ENCODE results near the gene ECHDC3. TPM values are rescaled to one million over a fixed set of nuclear protein-coding genes. Genes with fewer than 3 reads are reported as not detected.

Gene ECHDC3
- total RNA-seq, 1 donor from 2014 or later: 94.6 TPM

DNA sequence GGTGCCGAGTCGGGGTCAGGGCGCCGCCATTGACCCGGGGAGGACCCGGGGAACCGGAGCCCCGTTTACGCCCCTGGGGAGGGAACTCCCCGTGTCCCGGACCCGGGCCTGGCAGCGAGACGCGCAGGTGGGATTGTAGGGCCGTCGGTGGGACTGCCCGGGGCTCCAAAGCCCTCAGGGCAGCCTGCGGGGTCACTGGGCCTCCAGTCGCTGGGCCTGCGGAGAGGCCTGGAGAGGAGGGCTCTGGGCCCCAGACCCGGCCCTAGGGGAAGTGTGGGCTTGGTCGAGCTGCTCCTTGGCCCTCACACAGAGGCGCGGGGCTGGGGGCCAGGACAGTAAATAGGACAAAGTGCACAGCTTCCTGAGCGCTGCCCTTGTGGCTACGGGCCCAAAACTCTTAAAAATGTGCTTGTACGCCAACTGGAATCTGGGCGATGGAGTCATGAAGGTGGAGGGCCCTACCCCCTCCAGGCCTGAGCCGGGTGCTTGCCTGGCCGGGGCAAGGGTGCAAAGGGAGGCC, 657 bp downstream of the ECHDC3 start:
- intact Hi-C loops (cut with micrococcal nuclease): no loop called here
- ATAC-seq: peak; percentile 85
- DNase-seq: peak; percentile 86

DNA sequence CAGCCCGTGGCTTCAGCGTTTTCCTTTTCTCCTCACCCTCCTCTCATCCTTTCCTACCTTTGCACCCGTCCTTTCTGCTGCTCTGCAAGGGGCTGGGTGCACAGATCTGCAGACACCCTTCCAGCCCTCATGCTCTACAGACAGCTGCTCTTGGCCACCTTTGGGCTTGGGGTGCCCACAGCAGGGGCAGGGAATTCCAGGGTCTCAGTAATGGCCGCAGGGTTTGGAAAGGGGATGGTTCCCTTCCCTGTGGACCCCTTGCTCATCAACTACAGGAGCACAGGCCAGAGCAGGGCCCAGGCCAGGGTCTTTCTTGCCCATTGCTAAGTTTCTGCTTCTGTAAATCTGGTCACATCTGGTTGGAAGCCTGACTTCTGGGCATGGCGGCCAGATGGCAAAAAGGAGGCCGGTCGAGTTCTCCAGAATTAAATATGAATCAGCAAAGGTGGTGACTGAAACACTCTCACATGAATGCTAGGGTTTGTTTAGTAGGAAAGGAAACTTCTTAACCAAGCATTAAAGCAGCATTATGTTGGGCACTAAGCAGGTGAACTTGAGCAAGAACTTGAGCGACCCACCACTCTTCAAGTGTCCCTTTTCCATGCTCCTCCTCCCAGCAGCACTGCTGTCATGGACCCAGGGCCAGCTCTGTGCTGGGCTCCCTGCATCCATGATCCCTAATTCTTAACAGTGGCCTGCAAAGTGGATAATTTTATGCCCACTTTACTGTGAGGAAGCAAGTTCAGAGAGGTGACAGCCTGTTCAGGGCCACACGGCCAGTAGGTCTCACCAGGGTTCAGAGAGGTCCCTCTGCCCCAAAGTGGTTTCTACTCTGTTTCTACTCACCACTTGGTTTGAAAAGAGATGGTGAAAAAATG, 1.5 kb downstream of the ECHDC3 start:
- intact Hi-C loops (cut with micrococcal nuclease): no loop called here
- peak; percentile 0 for ATAC-seq
- no peak for DNase-seq

DNA sequence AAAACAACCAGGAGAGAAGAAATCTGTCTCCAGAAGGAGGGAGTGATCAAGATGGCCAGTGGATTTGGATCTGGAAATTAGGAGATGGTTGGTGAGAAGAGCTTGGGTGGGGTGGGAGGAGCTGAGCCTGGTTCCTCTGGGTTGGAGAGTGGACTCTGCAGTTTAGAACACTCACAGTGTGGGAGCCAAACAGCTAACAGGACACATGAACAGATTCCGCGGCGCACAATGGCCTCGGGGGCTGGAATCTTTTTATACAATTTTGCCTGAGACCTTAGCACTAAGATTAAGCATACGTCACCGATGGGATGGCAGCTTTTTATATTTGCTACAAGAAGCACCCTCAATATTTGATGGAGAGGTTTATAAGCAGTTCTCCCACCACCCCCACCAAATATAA, 2.9 kb downstream of the ECHDC3 start:
- ATAC-seq: no peak
- intact Hi-C loops (cut with micrococcal nuclease): no loop called here
- no peak for DNase-seq

DNA sequence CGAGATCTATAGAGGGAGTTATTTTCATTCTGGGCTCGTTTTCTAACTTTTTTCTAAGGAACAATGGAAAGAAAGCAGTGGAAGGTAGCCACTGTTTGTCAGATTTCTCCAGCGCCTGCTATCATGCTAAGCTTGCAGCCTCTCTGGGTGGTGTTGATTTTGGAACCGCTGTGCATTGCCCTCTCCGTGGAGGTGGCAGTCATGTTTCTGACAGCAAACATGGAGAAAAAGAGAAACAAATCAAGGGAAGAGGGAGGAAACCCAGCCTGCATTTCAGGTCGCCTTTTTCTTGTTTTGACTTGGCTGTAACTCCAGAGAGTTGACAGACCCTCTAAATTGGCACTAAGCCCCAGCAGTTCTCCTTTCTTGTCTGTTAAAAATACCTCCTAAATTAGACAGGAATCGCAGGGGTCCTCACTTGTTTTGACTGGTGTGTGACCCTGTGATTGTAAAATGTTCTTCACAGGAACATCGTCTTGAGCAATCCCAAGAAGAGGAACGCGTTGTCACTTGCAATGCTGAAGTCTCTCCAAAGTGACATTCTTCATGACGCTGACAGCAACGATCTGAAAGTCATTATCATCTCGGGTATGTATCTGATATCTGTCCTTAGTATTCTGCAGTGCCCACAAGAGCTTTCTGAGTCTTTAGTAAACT, 4.8 kb downstream of the ECHDC3 start:
- ATAC-seq (peak; percentile 22), DNase-seq (no peak)
- intact Hi-C loops (cut with micrococcal nuclease): no loop called here

DNA sequence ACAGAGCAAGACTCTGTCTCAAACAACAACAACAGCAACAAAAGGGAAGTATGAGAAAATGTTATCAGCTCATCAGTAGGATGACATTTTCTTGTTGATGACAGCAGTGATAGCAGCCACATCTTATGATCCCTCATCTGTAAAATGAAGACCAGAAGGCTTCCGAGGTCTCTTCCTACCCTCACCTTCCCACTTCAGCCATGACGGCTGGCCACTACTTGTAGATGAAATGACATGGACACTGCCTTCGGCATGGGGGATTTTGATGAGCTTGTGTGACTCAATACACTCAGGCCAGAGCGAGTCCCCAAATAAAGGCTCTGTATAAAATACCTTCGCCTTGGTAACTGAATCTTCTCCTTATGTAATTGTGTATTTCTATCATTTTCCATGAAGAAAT, 6.7 kb downstream of the ECHDC3 start:
- DNase-seq (no peak), ATAC-seq (no peak)
- intact Hi-C loops (cut with micrococcal nuclease): no loop called here

DNA sequence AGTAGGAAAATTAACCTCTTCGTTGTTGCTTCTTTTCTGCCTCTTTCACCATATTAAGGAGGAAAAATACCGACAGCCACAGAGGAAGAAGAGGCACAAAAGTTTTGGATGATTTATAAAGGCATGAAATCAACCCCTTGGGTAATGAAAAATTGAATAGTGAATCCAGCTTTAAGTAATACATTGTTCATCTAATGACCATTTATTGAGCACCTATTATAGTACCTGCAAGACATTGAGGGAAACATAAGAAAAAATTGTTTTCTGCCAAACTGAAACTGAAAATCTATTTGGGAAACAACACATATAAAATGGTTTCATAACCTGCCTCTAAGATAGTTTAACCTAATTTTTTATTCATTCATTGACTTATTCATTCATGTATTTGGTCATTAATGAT, 8.2 kb downstream of the ECHDC3 start:
- ATAC-seq (no peak), DNase-seq (no peak)
- intact Hi-C loops (cut with micrococcal nuclease): no loop called here

DNA sequence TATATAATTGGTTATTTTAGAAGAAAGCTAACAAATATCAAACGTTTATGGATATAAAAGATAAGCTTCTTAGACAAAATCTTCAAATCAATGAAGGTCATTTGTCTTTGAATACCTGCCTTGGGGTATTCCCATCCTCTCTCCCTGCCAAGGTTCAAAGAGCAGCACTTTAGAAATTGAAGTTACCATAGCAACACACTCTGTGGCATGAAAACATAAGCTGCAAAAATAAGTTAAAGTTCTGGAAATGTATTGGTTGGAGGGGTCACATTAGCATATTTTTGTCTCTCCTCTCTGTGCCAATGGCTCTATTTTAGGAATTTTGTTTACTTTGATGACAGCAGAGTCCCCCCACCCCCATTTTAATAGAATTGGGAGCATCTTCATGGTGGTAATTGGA, 12.0 kb downstream of the ECHDC3 start:
- DNase-seq (no peak), ATAC-seq (no peak)
- intact Hi-C loops (cut with micrococcal nuclease): no loop called here

DNA sequence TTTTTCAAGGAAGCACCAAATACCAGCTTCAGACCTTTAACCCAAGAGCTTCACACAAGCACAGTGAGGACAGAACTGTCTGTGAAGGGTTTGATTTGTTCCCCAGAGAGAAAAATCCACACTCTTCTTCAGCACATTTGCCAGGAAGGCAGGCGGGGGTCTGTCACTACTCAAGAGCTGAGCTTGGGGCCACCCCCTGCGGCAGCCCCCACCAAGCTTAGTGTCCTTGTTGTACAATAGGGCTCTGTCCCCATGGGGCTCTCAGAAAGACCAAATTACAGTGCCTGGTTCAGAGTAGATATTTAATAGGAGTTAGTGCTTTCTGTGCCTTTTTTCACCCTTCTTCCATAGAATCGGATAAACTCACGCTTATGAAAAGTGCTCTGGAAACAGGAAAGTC, 12.4 kb downstream of the ECHDC3 start:
- no peak for ATAC-seq
- no peak for DNase-seq
- intact Hi-C loops (cut with micrococcal nuclease): no loop called here

DNA sequence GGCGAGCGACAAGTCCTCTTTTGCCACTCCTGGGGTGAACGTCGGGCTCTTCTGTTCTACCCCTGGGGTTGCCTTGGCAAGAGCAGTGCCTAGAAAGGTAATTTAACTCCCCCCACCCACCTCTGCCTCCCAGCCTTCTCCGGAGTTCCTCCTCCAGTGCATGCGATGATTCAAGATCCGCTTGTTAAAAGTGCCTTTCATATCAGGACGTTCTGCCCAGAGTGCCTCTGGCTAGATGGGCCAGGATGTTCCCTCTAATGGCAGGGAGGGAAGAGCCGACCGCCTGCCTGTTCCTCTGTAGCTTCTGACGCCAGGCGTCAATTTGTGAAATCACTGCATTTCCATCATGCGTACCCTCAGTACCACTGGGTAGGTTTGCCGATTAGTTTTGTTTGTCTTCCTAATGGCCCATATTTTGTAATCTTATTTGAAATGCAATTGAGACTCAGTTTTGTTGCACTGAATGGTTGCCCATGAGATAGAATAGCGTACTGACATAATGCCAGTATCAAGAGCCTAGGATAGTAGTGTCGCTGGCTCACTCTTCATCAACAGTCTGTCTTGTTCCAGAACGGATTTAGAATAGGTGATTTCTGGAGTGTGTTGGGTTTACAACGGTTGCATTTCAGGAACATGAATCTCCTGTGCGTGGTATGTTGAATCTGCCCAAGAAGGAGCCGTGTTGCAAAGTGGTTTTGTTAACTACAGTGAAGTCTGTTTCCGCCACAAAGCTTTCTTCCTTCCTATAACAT, 13.5 kb downstream of the ECHDC3 start:
- DNase-seq: no peak
- ATAC-seq: peak; percentile 63
- intact Hi-C loops (cut with micrococcal nuclease): no loop called here

DNA sequence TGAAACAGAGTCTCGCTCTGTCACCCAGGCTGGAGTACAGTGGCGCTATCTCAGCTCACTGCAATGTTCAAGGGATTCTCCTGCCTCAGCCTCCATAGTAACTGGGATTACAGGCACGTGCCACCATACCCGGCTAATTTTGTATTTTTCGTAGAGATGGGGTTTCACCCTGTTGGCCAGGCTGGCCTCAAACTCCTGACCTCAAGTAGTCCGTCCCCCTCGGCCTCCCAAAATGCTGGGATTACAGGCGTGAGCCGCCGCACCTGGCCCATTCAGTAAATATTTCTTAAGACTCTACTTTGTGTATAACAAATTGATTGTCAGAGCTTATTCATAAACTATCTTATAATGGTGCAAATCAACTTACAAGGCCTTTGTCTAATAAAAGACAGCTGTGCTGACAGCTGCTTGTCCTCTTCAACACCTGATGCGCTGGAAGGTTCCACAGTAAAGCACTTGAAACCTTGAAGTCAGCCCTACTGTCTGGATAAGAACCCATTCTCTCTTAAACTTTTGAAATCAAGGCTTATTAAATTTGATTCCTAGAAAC, 14.7 kb downstream of the ECHDC3 start:
- intact Hi-C loops (cut with micrococcal nuclease): no loop called here
- DNase-seq (no peak), ATAC-seq (no peak)

DNA sequence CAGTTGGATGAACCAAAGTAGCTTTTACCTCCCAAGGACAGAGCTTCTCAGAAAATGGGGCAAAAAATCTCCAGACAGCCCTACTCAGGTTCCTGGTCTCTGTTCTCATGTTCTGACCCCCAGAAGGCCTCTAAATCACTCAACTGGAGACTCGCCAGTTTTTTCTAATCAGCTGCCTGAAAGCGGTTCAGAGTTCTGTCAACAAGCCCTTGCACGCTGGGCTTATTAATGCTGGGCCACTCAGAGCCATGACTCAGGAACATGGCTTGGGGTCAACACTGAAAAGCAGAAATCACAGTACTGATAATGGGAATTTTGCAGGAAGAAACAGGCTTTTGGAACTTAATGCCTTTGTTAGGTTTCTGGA, 15.3 kb downstream of the ECHDC3 start:
- intact Hi-C loops (cut with micrococcal nuclease): no loop called here
- peak; percentile 82 for ATAC-seq
- DNase-seq: peak; percentile 59

DNA sequence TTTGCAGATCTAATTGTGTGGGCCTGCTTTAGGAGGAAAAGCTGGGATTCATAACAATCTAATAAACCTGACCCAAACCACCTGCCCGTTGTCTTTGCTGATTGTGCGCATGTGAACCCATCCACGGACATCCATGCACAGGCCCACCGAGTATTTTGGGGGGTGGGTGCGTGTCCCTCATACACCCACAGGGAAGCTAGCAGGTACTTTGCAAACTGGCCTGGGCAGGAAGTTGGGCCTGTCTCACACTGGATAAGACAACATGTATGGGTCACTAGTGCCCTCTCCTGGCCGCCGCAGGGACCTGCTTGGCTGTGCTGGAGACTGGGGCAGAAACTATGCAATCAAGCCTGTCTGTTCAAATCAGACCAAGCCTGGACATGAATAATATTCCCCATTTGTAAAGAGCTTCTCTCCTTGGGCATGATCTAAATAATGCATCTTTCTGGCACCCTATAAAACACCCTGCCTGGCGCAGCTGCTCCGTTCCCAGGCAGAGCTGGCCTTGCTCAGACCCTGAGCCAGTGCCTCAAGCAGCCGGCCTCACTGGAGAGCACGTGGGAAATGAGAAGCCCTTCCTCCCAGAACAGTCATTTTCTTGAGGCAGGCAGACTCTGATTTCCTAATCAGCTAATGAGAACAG, 15.8 kb downstream of the ECHDC3 start:
- intact Hi-C loops (cut with micrococcal nuclease): loop anchor here (2.0 kb wide), 1 partner anchor 243 kb away; no protein-coding TSS in a partner anchor
- peak; percentile 91 for DNase-seq
- peak; percentile 82 for ATAC-seq

DNA sequence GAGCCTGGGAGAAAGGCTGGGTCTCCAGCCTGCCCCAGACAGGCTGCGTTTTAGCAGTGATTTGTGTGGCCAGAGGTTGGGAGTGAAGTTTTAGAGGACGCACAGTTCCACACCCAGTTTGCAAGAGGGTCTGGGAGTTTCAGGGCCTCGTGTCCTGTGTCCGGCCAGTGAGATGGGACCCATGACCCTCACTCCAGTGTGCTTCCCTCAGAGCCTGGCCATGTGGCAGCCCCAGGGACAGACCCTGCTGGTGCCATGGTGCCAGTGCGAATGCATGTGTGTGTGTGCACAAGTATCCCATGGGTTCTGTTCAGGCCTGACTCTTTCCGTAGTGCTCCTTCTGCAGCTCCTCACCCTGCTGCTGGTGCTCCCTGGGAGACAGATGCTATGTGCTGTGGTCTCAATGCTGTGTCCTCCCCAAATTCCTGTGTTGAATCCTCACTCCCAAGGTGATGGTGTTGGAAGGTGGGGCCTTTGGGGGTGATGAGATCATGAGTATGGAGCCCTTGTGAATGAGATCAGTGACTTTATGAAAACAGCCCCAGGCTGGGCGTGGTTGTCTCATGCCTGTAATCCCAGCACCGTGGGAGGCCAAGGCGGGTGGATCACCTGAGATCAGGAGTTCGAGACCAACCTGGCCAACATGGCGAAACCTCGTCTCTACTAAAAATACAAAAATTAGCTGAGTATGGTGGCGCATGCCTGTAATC, 16.5 kb downstream of the ECHDC3 start:
- intact Hi-C loops (cut with micrococcal nuclease): loop anchor here (2.0 kb wide), 1 partner anchor 244 kb away; no protein-coding TSS in a partner anchor
- DNase-seq (no peak), ATAC-seq (no peak)

DNA sequence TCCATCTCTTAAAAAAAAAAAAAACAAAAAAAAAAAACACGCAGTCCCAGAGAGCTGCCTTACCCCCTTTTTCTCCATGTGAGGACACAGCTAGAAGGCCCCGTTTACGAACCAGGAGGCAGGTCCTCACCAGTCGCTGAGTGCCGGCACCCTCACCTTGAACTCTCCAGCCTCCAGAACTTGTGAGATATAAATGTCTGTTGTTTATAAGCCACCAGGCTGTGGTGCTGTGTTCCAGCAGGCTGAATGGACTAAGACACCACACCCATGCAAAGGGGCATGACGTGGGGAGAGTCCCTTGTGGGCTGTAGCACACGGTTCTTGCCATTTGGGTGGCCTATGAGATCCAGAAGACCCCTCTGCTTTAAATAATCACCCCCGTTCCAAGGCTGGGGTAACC, 17.2 kb downstream of the ECHDC3 start:
- ATAC-seq (no peak), DNase-seq (no peak)
- intact Hi-C loops (cut with micrococcal nuclease): loop anchor here (2.0 kb wide), 1 partner anchor 245 kb away; no protein-coding TSS in a partner anchor

DNA sequence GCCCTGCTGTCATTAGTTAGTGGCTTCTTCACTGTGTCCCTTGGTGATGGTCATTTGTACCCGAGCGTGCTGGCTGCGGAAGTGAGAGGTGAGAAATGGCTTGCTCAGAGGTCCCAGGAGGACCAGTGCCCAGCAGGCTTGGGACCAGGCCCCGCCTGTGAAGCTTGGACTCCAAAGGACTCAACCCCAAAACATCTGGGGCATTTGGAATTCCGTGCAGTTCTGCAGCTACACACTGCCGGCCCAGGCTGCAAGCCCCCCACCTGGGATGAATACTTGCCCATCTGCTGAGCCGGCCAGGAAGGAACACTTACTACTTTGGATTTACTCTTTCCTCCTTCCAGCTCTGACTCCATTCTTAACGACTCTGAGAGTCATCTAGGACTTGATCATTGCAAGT, 18.0 kb downstream of the ECHDC3 start:
- ATAC-seq: no peak
- intact Hi-C loops (cut with micrococcal nuclease): no loop called here

DNA sequence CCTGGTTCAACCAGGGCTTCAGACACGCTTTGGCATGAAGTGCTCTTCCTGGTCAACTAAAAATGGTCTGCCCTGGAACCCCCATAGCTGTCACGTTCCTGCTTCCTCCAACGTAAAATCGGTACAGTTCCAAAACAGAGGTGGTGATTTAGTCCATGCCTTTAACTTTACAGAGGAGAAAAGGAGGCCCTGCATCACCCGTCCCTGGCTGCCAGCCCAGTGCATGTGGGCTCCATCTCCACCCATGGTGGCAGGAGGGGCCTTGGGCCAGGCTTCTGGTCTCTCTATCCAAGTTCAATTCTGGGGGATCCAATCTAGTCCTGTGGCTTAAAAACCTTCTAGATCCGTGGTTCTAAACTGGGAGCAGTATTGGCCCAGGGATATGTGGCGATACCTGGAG, 18.7 kb downstream of the ECHDC3 start:
- ATAC-seq (peak; percentile 45), DNase-seq (peak; percentile 74)
- intact Hi-C loops (cut with micrococcal nuclease): no loop called here

More for the DNA sequence above, 18.0 kb downstream of the ECHDC3 start:
- no peak for DNase-seq

DNA sequence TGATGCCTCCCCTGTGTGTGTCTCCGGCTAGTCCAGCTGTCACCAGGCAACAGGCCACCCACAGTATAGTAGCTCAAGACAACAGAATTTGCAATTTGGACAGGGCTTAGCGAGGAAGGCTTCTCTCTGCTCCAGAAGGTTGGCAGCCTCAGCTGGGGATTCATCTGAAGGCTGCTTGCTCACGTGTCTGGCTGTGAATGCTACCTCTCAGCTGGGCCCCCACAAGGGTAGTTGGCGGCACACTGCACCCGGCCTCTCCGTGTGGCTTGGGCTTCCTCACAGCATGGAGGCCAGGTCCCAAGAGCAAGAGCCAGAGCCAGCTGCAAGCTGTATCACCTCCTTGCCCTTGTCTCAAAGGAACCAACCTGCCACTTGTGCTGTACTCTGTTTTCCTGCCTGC, 19.2 kb downstream of the ECHDC3 start:
- intact Hi-C loops (cut with micrococcal nuclease): no loop called here
- no peak for ATAC-seq
- no peak for DNase-seq

DNA sequence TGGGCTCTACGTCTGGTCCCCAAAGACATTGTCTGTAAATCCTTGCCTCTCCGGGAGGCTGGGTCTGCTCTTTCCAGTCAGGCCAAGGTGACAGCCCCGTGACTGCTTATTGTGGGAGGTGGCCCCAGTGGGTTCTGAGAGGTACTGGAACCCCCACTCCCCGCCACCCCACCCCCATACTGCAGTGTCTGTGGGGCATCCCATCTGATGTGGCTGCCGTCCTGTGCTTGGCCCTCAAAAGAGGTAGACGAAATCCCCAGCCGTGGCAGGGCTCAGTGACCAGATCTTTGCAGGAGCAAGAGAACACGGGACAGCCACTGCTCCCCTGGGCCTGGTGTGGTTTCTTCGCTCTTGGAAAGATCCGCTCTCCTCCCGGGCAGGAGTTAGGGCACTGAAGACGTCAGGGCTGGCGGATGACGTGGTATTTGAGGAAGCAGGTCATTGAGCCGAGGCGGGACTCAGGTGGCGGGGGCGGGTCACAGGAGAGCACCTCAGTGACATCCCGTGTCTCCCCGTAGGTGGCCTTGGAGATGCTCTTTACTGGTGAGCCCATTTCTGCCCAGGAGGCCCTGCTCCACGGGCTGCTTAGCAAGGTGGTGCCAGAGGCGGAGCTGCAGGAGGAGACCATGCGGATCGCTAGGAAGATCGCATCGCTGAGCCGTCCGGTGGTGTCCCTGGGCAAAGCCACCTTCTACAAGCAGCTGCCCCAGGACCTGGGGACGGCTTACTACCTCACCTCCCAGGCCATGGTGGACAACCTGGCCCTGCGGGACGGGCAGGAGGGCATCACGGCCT, 20.7 kb downstream of the ECHDC3 start:
- intact Hi-C loops (cut with micrococcal nuclease): no loop called here
- ATAC-seq (no peak), DNase-seq (no peak)

Measured in left ventricle myocardium superior (tissue), 1 donor.